Body of pancreas (tissue), 4 donors: ENCODE data around the gene SPRED3. TPM values are rescaled to one million over a fixed set of nuclear protein-coding genes. Genes with fewer than 3 reads are reported as not detected.

Experiments
- ATAC-seq: fragments of 150-250 bp; one replicate; pipeline ENCODE4 v1.9.1; 2016
- DNase-seq, 4 donors: peaks; one replicate each; pipeline ENCODE4 v3.0.0-alpha.2; 2019
- H3K27ac ChIP-seq, 4 donors: fragments of 200-600 bp; sonication (generic); 1 replicate in 3 of 4; 2 replicates in 1 of 4; pipeline versions ENCODE4 v1.5.1 to v1.6.1; 2016 to 2019; ENCODE audit warnings: mild to moderate bottlenecking in 1 of 4, mixed read lengths in 1 of 4, moderate library complexity in 1 of 4
- H3K27me3 ChIP-seq, 2 donors: fragments of 200-600 bp; sonication (generic); one replicate each; pipeline ENCODE4 v1.6.0; 2016; ENCODE audit warnings: mild to moderate bottlenecking in 1 of 2
- H3K36me3 ChIP-seq, 2 donors: fragments of 200-600 bp; sonication (generic); replicated peaks in 1 of 2; 2 replicates each; pipeline ENCODE4 v1.5.1; 2016; ENCODE audit warnings: low read depth in 2 of 2; ENCODE audit not compliant: insufficient read depth in 1 of 2
- H3K4me1 ChIP-seq: fragments of 200-600 bp; sonication (generic); one replicate; pipeline ENCODE4 v1.6.0; 2016
- H3K4me3 ChIP-seq, 2 donors: fragments of 200-600 bp; sonication (generic); 1 replicate in 1 of 2; 2 replicates in 1 of 2; pipeline ENCODE4 v1.5.1; 2016 to 2019
- H3K9me3 ChIP-seq, 3 donors: fragments of 200-600 bp; sonication (generic); 1 replicate in 2 of 3; 2 replicates in 1 of 3; pipeline ENCODE4 v1.5.1; 2016
- CTCF ChIP-seq, 7 experiments: fragments of 450-650 bp in 4 of 7; fragments of 200-600 bp in 3 of 7; sonication (generic) in 3 of 7; IDR thresholded peaks; one replicate each; pipeline ENCODE4 v1.5.1; 2016 to 2019; ENCODE audit warnings: antibody characterized with exemption in 7 of 7
- POLR2A ChIP-seq, 3 donors: fragments of 450-650 bp; IDR thresholded peaks; one replicate each; pipeline ENCODE4 v1.6.1; 2016; ENCODE audit warnings: antibody characterized with exemption in 3 of 3, mild to moderate bottlenecking in 2 of 3
- WGBS, 2 donors: methylation state at CpG; one replicate each; pipeline ENCODE4 v1.1.5; 2017; 5-methylcytosine and 5-hydroxymethylcytosine counted together
- intact Hi-C: fragments of 100-400 bp; cut with DNase I; formaldehyde crosslinking; loops from one replicate; pipeline ENCODE4 v1.15.1; 2023
- total RNA-seq, 2 donors: library from RNA; depleted of rRNA; stranded (reverse); fragments of >200 nt; gene quantifications; one replicate each; pipeline ENCODE4 v1.1.0, GENCODE V29; 2016

The SPRED3 gene
- total RNA-seq, 2 donors from 2014 or later: under 0.01 to 0.52 TPM

- ATAC-seq: no peak
- intact Hi-C loops: no loop called here
- H3K4me3 ChIP-seq: no peak overlapping the region
These were observed 36.6 kb upstream of the SPRED3 start for GRCh38 chr19:38351865-38352395.

GRCh38 chr19:38352611-38353010, 35.9 kb upstream of the SPRED3 start:
- H3K27ac ChIP-seq: no peak overlapping the region
- DNase-seq (no peak), ATAC-seq (no peak)
- TF ChIP-seq CTCF (IDR thresholded peaks at IDR 0.05) (no peak), POLR2A (IDR thresholded peaks at IDR 0.05) (no peak)
- no peaks in the 10 kb centered on the region for H3K4me1 ChIP-seq
- no peak overlapping the region for H3K4me3 ChIP-seq
- no peaks in the 10 kb centered on the region for H3K36me3 ChIP-seq
- intact Hi-C loops: no loop called here
- H3K9me3 ChIP-seq: no peaks in the 10 kb centered on the region
- WGBS, 2 donors: 60 to 61% methylated on average over 8 of the region's 8 CpGs
- no peaks in the 10 kb centered on the region for H3K27me3 ChIP-seq

More at GRCh38 chr19:38351865-38352395, 36.6 kb upstream of the SPRED3 start:
- WGBS, 2 donors: 57 to 61% methylated on average over 6 to 9 of the region's 9 CpGs
- no peaks in the 10 kb centered on the region for H3K4me1 ChIP-seq
- H3K36me3 ChIP-seq: no peaks in the 10 kb centered on the region
- DNase-seq: no peak
- no peak overlapping the region for H3K27ac ChIP-seq
- TF ChIP-seq CTCF (IDR thresholded peaks at IDR 0.05) (no peak), POLR2A (IDR thresholded peaks at IDR 0.05) (no peak)
- H3K27me3 ChIP-seq: no peaks in the 10 kb centered on the region
- no peaks in the 10 kb centered on the region for H3K9me3 ChIP-seq

- Histone ChIP-seq H3K4me1 (no peaks in the 10 kb centered on the region), H3K27ac (no peak overlapping the region), H3K4me3 (no peak overlapping the region), H3K9me3 (no peaks in the 10 kb centered on the region), H3K27me3 (peaks cover 0 to 5% of the 10 kb centered on the region in 2 donors), H3K36me3 (no peaks in the 10 kb centered on the region)
- DNase-seq: no peak
- no peak for ATAC-seq
- WGBS, 2 donors: 50 to 61% methylated on average over 16 of the region's 16 CpGs
- intact Hi-C loops: no loop called here
- TF ChIP-seq POLR2A (IDR thresholded peaks at IDR 0.05) (no peak), CTCF (IDR thresholded peaks at IDR 0.05) (no peak)
These were observed 32.5 kb upstream of the SPRED3 start for GRCh38 chr19:38355728-38356725.

GRCh38 chr19:38358071-38358470, 30.4 kb upstream of the SPRED3 start:
- intact Hi-C loops: no loop called here
- TF ChIP-seq CTCF (IDR thresholded peaks at IDR 0.05) (no peak), POLR2A (IDR thresholded peaks at IDR 0.05) (no peak)
- no peak overlapping the region for H3K4me3 ChIP-seq
- ATAC-seq (no peak), DNase-seq (no peak)
- 28 to 40% methylated on average over 5 of the region's 5 CpGs for WGBS, 2 donors
- no peaks in the 10 kb centered on the region for H3K9me3 ChIP-seq
- H3K27ac ChIP-seq: no peak overlapping the region
- H3K4me1 ChIP-seq: peaks cover 15% of the 10 kb centered on the region
- H3K36me3 ChIP-seq: no peaks in the 10 kb centered on the region
- H3K27me3 ChIP-seq: peaks cover 0 to 5% of the 10 kb centered on the region in 2 donors
